ENCODE data around the gene HSPA1L. TPM values are rescaled to one million over a fixed set of nuclear protein-coding genes. Genes with fewer than 3 reads are reported as not detected.

HSPA1L gene
- total and polyA plus RNA-seq, 10 of the 15 experiments (the other 5 are each of a cell fraction or from before 2014, with no cell fraction given): 0.69 to 2.5 (median 1.5) TPM

DNA sequence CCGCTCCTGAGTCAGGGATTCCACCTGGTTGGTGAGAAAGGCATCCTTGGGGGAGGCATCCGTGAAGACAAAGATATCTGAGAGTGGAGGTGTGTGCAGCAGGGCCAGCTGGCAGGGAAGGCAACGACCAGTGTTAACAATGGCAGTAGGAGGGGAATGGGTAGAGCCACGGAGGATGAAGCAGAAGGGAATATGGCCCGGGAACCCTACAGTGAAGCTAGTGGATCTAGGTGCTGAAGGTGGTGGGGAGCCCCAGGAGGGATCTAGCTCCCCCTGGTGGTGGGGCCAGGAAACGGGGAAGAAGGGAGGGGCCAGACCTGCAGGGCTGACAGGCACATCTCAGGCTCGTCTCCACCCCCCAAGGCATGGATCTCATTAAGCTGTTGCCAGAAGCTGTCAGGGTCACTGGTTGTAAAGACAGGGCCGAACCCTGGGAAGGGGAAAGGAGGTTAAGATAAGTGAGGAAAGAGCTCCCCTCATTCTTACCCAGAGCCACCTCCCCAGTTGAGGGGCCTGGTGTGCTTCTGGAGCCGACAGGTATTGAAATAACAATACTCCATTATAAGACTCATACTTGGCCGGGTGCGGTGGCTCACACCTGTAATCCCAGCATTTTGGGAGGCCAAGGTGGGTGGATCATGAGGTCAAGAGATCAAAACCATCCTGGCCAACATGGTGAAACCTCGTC, 45.3 kb downstream of the HSPA1L start (continued):
- TF ChIP-seq, protein P1, sequence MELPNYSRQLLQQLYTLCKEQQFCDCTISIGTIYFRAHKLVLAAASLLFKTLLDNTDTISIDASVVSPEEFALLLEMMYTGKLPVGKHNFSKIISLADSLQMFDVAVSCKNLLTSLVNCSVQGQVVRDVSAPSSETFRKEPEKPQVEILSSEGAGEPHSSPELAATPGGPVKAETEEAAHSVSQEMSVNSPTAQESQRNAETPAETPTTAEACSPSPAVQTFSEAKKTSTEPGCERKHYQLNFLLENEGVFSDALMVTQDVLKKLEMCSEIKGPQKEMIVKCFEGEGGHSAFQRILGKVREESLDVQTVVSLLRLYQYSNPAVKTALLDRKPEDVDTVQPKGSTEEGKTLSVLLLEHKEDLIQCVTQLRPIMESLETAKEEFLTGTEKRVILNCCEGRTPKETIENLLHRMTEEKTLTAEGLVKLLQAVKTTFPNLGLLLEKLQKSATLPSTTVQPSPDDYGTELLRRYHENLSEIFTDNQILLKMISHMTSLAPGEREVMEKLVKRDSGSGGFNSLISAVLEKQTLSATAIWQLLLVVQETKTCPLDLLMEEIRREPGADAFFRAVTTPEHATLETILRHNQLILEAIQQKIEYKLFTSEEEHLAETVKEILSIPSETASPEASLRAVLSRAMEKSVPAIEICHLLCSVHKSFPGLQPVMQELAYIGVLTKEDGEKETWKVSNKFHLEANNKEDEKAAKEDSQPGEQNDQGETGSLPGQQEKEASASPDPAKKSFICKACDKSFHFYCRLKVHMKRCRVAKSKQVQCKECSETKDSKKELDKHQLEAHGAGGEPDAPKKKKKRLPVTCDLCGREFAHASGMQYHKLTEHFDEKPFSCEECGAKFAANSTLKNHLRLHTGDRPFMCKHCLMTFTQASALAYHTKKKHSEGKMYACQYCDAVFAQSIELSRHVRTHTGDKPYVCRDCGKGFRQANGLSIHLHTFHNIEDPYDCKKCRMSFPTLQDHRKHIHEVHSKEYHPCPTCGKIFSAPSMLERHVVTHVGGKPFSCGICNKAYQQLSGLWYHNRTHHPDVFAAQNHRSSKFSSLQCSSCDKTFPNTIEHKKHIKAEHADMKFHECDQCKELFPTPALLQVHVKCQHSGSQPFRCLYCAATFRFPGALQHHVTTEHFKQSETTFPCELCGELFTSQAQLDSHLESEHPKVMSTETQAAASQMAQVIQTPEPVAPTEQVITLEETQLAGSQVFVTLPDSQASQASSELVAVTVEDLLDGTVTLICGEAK (IDR thresholded peaks at IDR 0.05; ENCODE audit: borderline replicate concordance): no peak
- peak; percentile 67; the same call in 1 of the 2 replicates for TF ChIP-seq YY1 (IDR thresholded peaks at IDR 0.05; ENCODE audit: low read depth, low read length)
- no peak for TF ChIP-seq SREBF2 (IDR thresholded peaks at IDR 0.05; ENCODE audit: low read length)
- TF ChIP-seq NFXL1 (IDR thresholded peaks at IDR 0.05; ENCODE audit: borderline replicate concordance): no peak
- no peak for TF ChIP-seq SREBF1 (IDR thresholded peaks at IDR 0.05; ENCODE audit: low read length)
- TF ChIP-seq CTCF (IDR thresholded peaks at IDR 0.05 in 2 of 3, conservative IDR thresholded peaks at IDR 0.05 in 1 of 3; ENCODE audit: control insufficient read depth in 2 of 3, extremely low read depth in 1 of 3, insufficient read depth in 1 of 3, low read depth in 3 of 3, low read length in 3 of 3): peak; percentile 91 to 95 (median 91)
- TF ChIP-seq RAD21 (IDR thresholded peaks at IDR 0.05; ENCODE audit: insufficient read depth, low read depth, low read length): peak; percentile 72
- peak; percentile 72; the same call in 1 of the 2 replicates for TF ChIP-seq HDGF (IDR thresholded peaks at IDR 0.05)
- TF ChIP-seq NBN (IDR thresholded peaks at IDR 0.05): peak; percentile 60
- TF ChIP-seq JUND (IDR thresholded peaks at IDR 0.05; ENCODE audit: low read depth, low read length): no peak
- TF ChIP-seq IKZF1 (conservative IDR thresholded peaks at IDR 0.05): 0 out of 2 replicates have a peak, but pooled peaks have one; percentile 21
- TF ChIP-seq, protein P2, sequence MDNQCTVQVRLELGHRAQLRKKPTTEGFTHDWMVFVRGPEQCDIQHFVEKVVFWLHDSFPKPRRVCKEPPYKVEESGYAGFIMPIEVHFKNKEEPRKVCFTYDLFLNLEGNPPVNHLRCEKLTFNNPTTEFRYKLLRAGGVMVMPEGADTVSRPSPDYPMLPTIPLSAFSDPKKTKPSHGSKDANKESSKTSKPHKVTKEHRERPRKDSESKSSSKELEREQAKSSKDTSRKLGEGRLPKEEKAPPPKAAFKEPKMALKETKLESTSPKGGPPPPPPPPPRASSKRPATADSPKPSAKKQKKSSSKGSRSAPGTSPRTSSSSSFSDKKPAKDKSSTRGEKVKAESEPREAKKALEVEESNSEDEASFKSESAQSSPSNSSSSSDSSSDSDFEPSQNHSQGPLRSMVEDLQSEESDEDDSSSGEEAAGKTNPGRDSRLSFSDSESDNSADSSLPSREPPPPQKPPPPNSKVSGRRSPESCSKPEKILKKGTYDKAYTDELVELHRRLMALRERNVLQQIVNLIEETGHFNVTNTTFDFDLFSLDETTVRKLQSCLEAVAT (IDR thresholded peaks at IDR 0.05): no peak
- peak; percentile 21; the same call in 1 of the 3 replicates for TF ChIP-seq POU2F2 (IDR thresholded peaks at IDR 0.05; ENCODE audit: borderline replicate concordance, low read depth, low read length)
- peak; percentile 15 for TF ChIP-seq RELA (IDR thresholded peaks at IDR 0.05; ENCODE audit: borderline replicate concordance, partially characterized antibody)
- peak; percentile 78; the same call in 1 of the 2 replicates for TF ChIP-seq FOXM1 (IDR thresholded peaks at IDR 0.05; ENCODE audit: low read depth, low read length)
- TF ChIP-seq MYC (IDR thresholded peaks at IDR 0.05; ENCODE audit: insufficient read depth, insufficient read length, insufficient replicate concordance, low read length, severe bottlenecking): no peak
- TF ChIP-seq NFYA (IDR thresholded peaks at IDR 0.05; ENCODE audit: borderline replicate concordance, low read depth, low read length): no peak

Measured in GM12878 (cell line).